ENCODE data around the gene MAMSTR.

MAMSTR gene

GRCh38 chr19:48739404-48740163 is 20.1 kb upstream of the MAMSTR start:
- TF ChIP-seq REST (IDR thresholded peaks at IDR 0.05; ENCODE audit: insufficient read depth in 1 of 2, low read depth in 2 of 2, low read length in 2 of 2) (no peak), POLR2AphosphoS5 (IDR thresholded peaks at IDR 0.05; ENCODE audit: low read depth, low read length) (no peak), FOXP2 (optimal IDR thresholded peaks at IDR 0.05; ENCODE audit: borderline replicate concordance, extremely low read depth, extremely low read length, insufficient read depth) (no peak), SIN3A (IDR thresholded peaks at IDR 0.05; ENCODE audit: borderline replicate concordance, insufficient read depth, low read length) (no peak), TAF1 (IDR thresholded peaks at IDR 0.05; ENCODE audit: borderline replicate concordance, insufficient read depth, low read length) (no peak)

GRCh38 chr19:48738557-48739403 is 19.3 kb upstream of the MAMSTR start:
- TF ChIP-seq REST (IDR thresholded peaks at IDR 0.05; ENCODE audit: insufficient read depth in 1 of 2, low read depth in 2 of 2, low read length in 2 of 2) (no peak), POLR2AphosphoS5 (IDR thresholded peaks at IDR 0.05; ENCODE audit: low read depth, low read length) (no peak; the same call in 1 of the 2 replicates), FOXP2 (optimal IDR thresholded peaks at IDR 0.05; ENCODE audit: borderline replicate concordance, extremely low read depth, extremely low read length, insufficient read depth) (peak; percentile 83)

- TF ChIP-seq SIN3A (IDR thresholded peaks at IDR 0.05; ENCODE audit: borderline replicate concordance, insufficient read depth, low read length) (no peak), FOXP2 (optimal IDR thresholded peaks at IDR 0.05; ENCODE audit: borderline replicate concordance, extremely low read depth, extremely low read length, insufficient read depth) (no peak), TAF1 (IDR thresholded peaks at IDR 0.05; ENCODE audit: borderline replicate concordance, insufficient read depth, low read length) (no peak), REST (IDR thresholded peaks at IDR 0.05; ENCODE audit: insufficient read depth in 1 of 2, low read depth in 2 of 2, low read length in 2 of 2) (no peak), POLR2AphosphoS5 (IDR thresholded peaks at IDR 0.05; ENCODE audit: low read depth, low read length) (no peak)
These were observed 18.0 kb upstream of the MAMSTR start for GRCh38 chr19:48737360-48737998.

- TF ChIP-seq SIN3A (IDR thresholded peaks at IDR 0.05; ENCODE audit: borderline replicate concordance, insufficient read depth, low read length) (no peak), TAF1 (IDR thresholded peaks at IDR 0.05; ENCODE audit: borderline replicate concordance, insufficient read depth, low read length) (no peak), FOXP2 (optimal IDR thresholded peaks at IDR 0.05; ENCODE audit: borderline replicate concordance, extremely low read depth, extremely low read length, insufficient read depth) (no peak), POLR2AphosphoS5 (IDR thresholded peaks at IDR 0.05; ENCODE audit: low read depth, low read length) (no peak), REST (IDR thresholded peaks at IDR 0.05; ENCODE audit: insufficient read depth in 1 of 2, low read depth in 2 of 2, low read length in 2 of 2) (no peak)
These were observed 15.6 kb upstream of the MAMSTR start for GRCh38 chr19:48735031-48735615.

Data from PFSK-1 (cell line).